Loucy (cell line): ENCODE measurements around the gene ELAPOR1.

Source experiments
- H2AFZ ChIP-seq: fragments of 200-600 bp; sonication (generic); 2 replicates; pipeline ENCODE4 v1.6.0; 2016; ENCODE audit warnings: antibody characterized with exemption, mild to moderate bottlenecking, low read length, moderate library complexity
- H3F3A ChIP-seq: fragments of 200-600 bp; 2 replicates; pipeline ENCODE4 v1.6.0; 2016; ENCODE audit warnings: antibody characterized with exemption, low read depth, mild to moderate bottlenecking
- H3K27me3 ChIP-seq: fragments of 200-600 bp; sonication (generic); 2 replicates; pipeline ENCODE4 v1.6.1; 2014; ENCODE audit warnings: low read length, mild to moderate bottlenecking; ENCODE audit not compliant: insufficient read depth, poor library complexity, severe bottlenecking
- H3K36me3 ChIP-seq: fragments of 200-600 bp; sonication (generic); 2 replicates; pipeline ENCODE4 v1.6.1; 2016; ENCODE audit warnings: low read length; ENCODE audit not compliant: insufficient read depth
- H3K4me1 ChIP-seq: fragments of 200-600 bp; sonication (generic); 2 replicates; pipeline ENCODE4 v1.5.1; 2014; ENCODE audit warnings: low read length, mild to moderate bottlenecking; ENCODE audit not compliant: insufficient read depth, poor library complexity, severe bottlenecking
- H3K4me2 ChIP-seq: fragments of 200-600 bp; sonication (generic); 2 replicates; pipeline ENCODE4 v1.6.0; 2014; ENCODE audit warnings: antibody characterized with exemption, low read length, low read depth, mild to moderate bottlenecking; ENCODE audit not compliant: poor library complexity, severe bottlenecking
- H3K4me3 ChIP-seq: fragments of 200-600 bp; sonication (generic); 2 replicates; pipeline ENCODE4 v1.5.1; 2014; ENCODE audit warnings: low read length, mild to moderate bottlenecking, mixed read lengths; ENCODE audit not compliant: poor library complexity, severe bottlenecking
- H3K79me2 ChIP-seq: fragments of 200-600 bp; sonication (generic); 2 replicates; pipeline ENCODE4 v1.6.1; 2014; ENCODE audit warnings: low read length; ENCODE audit not compliant: insufficient read depth
- H3K9ac ChIP-seq: fragments of 200-600 bp; sonication (generic); 2 replicates; pipeline ENCODE4 v1.6.0; 2014; ENCODE audit warnings: mild to moderate bottlenecking, low read depth, low read length, moderate library complexity; ENCODE audit not compliant: poor library complexity, severe bottlenecking
- H3K9me2 ChIP-seq: fragments of 200-600 bp; sonication (generic); replicated peaks from 2 replicates; pipeline ENCODE4 v1.6.1; 2016; ENCODE audit warnings: low read depth, low read length, mixed read lengths
- H3K9me3 ChIP-seq: fragments of 200-600 bp; sonication (generic); 2 replicates; pipeline ENCODE4 v1.6.1; 2014; ENCODE audit warnings: mild to moderate bottlenecking, antibody characterized with exemption, low read length, low read depth; ENCODE audit not compliant: insufficient read depth
- H4K20me1 ChIP-seq: fragments of 200-600 bp; sonication (generic); 2 replicates; pipeline ENCODE4 v1.6.0; 2014; ENCODE audit warnings: antibody characterized with exemption, low read length, mild to moderate bottlenecking; ENCODE audit not compliant: insufficient read depth, poor library complexity, severe bottlenecking
- CTCF ChIP-seq: fragments of 200-600 bp; sonication (generic); conservative IDR thresholded peaks from 2 replicates; pipeline ENCODE4 v1.5.1; 2014; ENCODE audit warnings: mild to moderate bottlenecking, antibody characterized with exemption, low read length
- EZH2phosphoT487 ChIP-seq: fragments of 200-600 bp; IDR thresholded peaks from 2 replicates; pipeline ENCODE4 v1.6.1; 2018; ENCODE audit warnings: antibody characterized with exemption, mild to moderate bottlenecking, moderate library complexity, borderline replicate concordance

Gene ELAPOR1

GRCh38 chr1:109096120-109096519, 17.8 kb upstream of the ELAPOR1 start:
- H3K9ac ChIP-seq = no peak overlapping the region
- peak overlapping the region; percentile 24 for H3K4me2 ChIP-seq
- no peak overlapping the region for H2AFZ ChIP-seq
- H4K20me1 ChIP-seq = peaks cover 15% of the 10 kb centered on the region
- no peak overlapping the region for H3K4me3 ChIP-seq
- H3K79me2 ChIP-seq = peaks cover 38% of the 10 kb centered on the region
- H3K27me3 ChIP-seq = no peaks in the 10 kb centered on the region
- TF ChIP-seq CTCF (no peak), EZH2phosphoT487 (no peak)
- peaks cover 21% of the 10 kb centered on the region for H3K4me1 ChIP-seq
- H3K36me3 ChIP-seq = peaks cover 5% of the 10 kb centered on the region; the same call in 1 of the 2 replicates
- no peaks in the 10 kb centered on the region for H3K9me3 ChIP-seq
- no peaks in the 10 kb centered on the region for H3K9me2 ChIP-seq
- no peaks in the 10 kb centered on the region for H3F3A ChIP-seq

GRCh38 chr1:109099938-109100773, 13.8 kb upstream of the ELAPOR1 start:
- no peaks in the 10 kb centered on the region for H3K36me3 ChIP-seq
- H3K79me2 ChIP-seq = peaks cover 22% of the 10 kb centered on the region
- TF ChIP-seq CTCF (peak; percentile 75), EZH2phosphoT487 (no peak)
- H3K9me2 ChIP-seq = no peaks in the 10 kb centered on the region
- H4K20me1 ChIP-seq = peaks cover 12% of the 10 kb centered on the region
- H3K27me3 ChIP-seq = no peaks in the 10 kb centered on the region
- peak overlapping the region; percentile 91 for H3K4me3 ChIP-seq
- peak overlapping the region; percentile 94 for H3K9ac ChIP-seq
- H3F3A ChIP-seq = no peaks in the 10 kb centered on the region
- peak overlapping the region; percentile 93 for H3K4me2 ChIP-seq
- no peaks in the 10 kb centered on the region for H3K9me3 ChIP-seq
- H2AFZ ChIP-seq = peak overlapping the region; percentile 99
- H3K4me1 ChIP-seq = peaks cover 8% of the 10 kb centered on the region

GRCh38 chr1:109104364-109105151, 9.4 kb upstream of the ELAPOR1 start:
- H3K36me3 ChIP-seq = no peaks in the 10 kb centered on the region
- H3K4me3 ChIP-seq = no peak overlapping the region
- H3F3A ChIP-seq = no peaks in the 10 kb centered on the region
- H3K9me2 ChIP-seq = no peaks in the 10 kb centered on the region
- peaks cover 22% of the 10 kb centered on the region for H3K79me2 ChIP-seq
- H3K9me3 ChIP-seq = no peaks in the 10 kb centered on the region
- no peak overlapping the region for H3K9ac ChIP-seq
- peaks cover 7% of the 10 kb centered on the region for H3K4me1 ChIP-seq
- TF ChIP-seq EZH2phosphoT487 = no peak
- no peak for TF ChIP-seq CTCF
- peaks cover 12% of the 10 kb centered on the region for H4K20me1 ChIP-seq
- no peak overlapping the region for H3K4me2 ChIP-seq
- H2AFZ ChIP-seq = no peak overlapping the region
- H3K27me3 ChIP-seq = no peaks in the 10 kb centered on the region
